COLO829 (cell line): Measurements from ENCODE around the gene SEMA5B.

ENCODE experiments used
- DNase-seq: peaks from one replicate; pipeline ENCODE4 v3.0.0; 2012; ENCODE audit warnings: low spot score

The SEMA5B gene

DNA sequence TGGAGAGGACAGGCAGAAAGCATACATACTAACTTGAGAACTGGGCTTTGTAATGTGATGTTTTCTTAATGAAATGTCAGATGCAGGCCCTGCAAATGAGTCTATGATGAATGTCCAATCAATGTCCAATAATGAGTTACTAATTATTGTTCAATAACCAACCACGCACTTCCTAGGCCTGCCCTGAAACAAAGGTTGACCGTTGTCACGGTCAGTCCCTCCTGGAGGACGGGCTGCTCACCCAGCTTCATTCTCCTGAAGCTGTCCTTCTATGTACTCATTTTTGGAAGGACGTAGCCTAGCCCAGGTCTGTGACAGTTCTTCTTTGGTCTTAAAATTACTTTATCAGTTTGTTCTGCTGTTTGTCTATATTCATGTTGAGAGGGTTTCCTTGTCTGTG is 30.9 kb upstream of the SEMA5B start:
- DNase-seq, result no peak

DNA sequence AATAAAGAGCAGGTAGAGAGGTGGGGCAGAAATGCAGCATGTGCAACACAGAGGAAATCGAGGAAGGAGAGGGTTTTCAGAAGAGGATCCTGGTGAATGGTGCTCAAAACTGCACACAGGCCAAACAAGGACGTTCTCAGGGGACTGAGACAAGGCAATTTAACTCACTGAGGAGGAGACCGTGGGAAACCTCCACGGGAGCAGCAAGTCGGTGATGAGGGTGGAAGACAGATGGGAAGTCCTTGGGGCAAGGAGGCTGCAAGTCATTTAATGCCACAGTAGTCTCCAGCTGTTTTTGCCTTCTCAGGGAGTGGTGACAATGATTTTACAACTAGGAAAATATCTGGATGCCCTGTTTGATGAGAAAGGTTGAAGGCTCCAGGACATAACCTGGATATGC is 27.8 kb upstream of the SEMA5B start:
- DNase-seq, result no peak

DNA sequence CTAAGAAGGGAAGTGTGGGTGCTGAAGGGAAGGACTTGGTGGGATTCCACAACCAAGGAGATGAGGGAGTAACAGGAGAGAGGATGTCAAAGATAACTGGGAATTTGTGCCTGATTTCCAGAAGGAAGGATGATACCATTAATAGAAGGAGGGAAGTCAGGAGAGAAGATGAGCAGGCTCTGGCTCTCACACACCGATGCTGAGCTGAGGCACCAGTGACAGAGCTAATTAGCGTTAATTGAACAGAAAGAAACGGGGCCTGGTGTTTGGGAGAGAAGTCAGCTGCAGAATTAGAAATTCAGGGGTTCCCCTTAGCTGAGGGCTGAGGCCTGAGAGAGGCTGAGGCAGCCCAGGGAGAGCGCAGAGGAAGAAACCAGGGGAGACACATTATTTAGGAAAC is 27.4 kb upstream of the SEMA5B start:
- no peak for DNase-seq

DNA sequence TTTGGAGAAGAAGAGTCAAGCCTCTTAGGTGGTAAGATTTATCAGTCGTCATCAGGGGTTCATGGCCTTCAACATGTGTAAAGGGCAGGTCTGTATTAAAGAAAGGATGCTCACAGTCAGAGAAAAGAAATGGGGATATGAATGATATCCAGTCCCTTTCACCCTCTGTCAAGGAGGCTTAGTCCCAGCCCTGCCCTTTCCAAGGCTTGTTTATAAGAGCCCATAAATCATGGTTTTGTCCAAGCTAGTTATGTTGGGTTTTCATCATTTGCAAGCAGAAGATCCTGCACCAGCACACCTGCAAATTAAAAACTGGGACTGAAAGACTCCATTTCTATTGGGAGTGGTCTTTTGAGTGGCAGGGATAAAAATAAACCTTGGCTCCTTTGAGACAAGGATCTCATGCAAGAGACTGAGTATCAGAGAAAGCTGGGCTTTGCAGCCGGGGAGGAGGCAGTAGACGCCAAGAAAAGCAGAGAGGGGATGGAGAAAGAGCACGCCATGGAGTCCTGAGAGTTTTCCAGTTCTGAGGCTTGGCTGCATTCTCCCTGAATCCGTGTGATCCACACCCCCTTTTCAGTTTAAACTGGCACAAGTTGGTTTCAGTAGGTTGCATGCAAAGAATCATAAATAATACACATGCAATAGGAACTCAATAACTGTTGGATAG is 26.7 kb upstream of the SEMA5B start:
- DNase-seq, result no peak

DNA sequence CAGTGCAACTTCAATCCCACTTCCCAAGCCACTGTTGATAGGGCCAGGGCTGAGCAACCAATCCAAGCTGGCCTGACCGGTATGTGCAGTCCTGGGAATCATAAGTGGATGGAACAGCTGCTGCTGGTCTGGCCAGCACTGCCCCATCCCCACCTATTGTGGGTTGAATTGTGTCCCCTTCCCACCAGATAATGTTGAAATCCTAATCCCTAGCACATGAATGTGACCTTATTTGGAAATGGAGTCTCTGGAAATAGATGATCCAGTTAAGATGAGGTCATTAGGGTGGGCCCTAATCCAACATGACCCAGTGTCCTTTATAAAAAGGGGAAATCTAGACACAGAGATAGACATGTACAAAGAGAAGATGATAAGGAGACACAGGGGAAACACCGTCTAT is 25.5 kb upstream of the SEMA5B start:
- no peak for DNase-seq

DNA sequence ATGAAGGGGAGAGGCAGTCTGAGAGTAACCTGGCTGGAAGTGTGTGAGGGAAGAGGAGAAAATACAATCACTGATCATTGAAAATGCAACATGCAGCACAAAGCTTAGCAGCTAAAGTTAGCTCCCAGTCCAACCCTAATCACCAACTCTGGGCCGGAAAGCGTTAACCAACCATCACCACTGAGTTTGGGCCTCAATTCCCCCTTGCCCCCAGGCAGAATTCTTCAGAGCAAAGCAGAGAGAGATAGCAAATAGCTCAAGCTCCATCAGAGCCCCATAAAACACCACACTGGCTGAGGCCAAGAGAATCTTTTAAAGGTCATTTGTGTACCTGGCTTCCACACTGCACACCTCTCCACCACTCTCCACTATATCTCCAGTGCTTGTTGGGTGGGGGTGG is 23.1 kb upstream of the SEMA5B start:
- DNase-seq, result no peak

DNA sequence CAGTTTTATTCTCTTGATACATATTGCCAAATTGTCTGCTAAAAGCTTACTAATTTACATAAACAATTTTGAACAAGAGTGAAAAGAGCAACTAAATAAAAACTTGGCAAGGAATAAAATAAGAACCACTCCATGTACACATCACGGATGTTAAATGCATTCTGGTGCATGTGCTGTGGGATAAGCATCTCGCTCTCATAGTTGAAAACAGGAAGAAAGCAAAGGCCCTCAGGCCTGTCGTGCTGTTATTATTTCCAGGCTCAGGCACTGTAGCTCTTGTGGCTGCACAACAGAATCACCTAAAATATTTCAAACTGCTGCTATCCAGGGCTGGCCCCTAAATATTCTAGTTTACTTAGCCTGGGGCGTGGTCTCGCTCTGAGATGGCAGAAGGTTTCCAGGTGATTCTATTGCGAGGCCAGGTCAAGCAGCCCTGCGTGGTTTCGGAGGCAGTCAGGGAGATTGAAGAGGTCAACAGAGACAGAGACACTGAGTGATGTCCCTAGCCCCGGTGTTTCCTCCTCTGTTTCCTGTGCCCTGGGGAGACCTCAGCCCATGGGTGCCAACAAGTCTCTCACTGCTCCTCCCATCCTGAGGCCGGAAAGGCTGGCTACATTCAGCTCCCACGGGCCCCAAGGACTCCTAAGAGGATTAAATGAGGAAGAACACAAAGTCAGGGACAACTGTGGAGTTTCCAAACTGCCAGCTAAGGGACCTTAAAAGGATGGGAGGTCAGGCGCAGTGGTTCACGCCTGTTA is 21.1 kb upstream of the SEMA5B start:
- DNase-seq, result no peak

DNA sequence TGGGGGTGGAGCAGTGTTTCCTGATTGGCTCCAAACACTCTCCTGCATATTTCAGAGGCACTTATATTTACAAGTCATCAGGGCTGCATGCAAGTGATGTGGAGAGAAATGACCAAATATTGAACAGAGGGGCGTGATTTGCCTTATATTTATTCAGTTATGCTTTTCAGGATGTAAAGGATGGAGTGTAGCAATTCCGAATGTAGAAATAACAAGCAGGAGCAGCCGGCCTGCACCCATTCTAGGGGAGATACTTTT is 19.4 kb upstream of the SEMA5B start:
- no peak for DNase-seq

DNA sequence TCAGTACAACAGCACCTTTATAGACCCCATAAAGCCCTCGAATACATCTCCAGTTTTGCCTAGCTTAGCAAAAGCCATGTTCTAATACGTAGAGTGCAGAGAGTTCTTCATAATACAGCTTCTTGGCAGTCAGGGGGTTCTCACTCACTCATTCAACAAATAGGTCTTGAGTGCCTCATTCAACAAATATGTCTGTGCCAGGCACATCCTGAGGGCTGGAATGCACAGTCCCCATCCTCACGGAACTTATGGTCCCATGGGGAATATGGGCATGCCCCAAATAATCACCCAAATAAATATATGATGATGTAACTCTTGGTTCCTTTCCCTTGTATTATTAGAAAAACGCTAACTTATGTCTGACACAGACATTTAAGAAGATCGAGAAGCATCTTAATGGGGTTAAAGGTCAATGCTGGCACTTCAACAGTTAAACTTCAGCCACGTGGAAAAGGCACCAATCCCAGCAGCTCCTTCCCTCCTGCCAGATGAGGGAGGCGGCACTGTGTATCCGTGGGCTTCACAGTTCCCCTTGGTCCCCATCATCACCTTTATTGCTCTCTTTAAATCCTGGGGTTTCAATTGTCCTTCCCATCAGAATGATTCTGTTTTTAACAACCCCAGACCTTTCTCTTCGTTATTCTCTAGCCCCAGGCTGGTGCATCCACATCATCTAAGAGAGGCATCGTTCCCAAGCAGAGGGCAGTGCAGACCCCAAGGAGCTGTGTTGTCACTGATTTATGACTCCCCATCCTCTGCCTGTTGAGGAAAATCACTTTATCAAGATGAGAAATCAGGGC is 18.9 kb upstream of the SEMA5B start:
- DNase-seq, result no peak

DNA sequence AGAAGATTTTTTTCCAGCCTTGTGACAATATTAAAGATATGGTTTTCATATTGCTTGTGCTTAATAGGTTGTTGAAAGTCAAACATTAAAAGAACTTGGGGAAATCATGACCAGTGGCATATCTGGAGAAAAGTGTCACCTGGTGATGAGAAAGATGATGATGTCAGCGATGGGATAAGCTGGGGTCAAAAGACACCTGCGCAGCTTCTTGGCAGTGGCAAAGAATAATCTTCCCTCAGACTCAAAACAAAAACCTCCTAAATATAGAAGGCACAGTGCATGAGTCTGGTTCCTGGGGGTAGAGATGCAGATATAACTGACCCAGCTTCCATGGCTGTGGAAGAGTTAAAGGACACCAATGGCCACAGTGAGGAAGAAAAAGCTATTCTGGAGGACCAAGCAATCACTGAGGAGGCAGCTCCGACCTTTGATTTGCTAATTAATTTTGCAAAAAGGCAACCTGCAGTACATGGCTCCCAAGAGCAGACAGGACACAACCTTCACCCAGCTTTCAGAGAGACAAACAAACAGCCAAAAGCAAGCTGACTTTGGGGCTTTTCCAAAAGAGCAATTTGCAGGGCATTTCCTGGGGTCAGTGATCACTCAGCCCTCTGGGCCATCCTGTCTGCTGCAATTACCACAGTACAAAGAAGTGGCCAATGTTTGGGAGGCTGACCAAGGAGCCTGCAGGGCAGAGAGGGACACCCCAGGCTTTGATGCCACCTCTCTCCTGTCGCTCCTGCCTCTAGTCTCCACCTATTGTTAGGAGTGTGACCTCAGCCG is 17.6 kb upstream of the SEMA5B start:
- DNase-seq, result no peak

DNA sequence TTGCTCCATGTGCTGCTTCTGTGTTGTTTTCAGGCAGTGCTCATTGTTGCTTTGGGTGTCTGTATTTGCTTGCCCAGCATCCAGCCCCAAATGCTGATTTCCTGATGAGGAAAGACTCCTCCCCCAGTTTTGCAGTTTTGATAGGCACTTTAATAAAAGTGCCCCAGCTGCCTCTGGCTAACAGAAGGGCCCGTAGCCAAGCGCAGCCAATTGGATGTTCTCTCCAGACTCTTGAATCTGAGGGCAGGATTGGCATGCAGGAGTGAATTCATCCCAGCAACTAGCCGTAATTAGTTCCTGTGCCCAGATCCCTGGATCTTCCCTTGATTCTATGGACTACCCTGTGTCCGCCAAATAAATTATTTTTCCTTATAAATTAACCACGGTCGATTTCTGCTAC is 14.8 kb upstream of the SEMA5B start:
- no peak for DNase-seq

DNA sequence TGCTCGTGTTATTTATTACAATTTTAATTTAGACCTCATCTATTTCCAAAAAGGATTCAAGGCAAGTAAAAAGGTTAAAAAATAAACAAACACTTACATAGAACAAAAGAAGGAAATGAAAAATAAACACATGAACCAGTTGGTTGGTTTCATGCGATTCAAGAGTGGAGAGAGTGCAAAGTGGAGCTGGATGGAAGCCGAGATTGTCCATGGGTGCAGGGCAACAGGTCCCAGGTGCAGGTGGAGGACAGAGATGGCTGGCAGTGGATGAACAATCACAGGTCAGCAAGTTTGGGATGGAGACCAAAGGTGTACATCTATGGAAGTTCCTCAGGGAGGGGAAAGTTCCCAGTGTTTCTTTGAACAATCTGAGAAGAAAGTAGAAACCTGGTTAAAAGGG is 11.6 kb upstream of the SEMA5B start:
- no peak for DNase-seq

DNA sequence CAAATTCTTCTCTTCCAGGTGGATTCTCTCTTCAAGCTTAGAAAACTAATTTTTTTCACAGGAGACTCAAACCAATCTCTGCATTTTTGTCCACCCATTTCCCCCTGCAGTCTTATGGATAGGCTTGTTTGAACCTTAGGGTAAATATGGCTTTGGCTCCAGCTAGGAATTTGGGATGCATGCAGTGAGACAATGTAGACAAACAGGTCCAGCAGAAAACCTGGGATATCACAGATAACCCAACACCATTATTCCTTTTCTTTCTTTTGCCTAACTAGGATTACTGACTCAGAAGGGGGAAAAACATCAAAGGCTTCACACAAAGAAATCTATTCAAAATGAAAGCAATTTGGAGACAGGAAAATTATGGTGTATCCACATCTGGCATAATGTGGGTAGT is 11.2 kb upstream of the SEMA5B start:
- DNase-seq, result no peak

DNA sequence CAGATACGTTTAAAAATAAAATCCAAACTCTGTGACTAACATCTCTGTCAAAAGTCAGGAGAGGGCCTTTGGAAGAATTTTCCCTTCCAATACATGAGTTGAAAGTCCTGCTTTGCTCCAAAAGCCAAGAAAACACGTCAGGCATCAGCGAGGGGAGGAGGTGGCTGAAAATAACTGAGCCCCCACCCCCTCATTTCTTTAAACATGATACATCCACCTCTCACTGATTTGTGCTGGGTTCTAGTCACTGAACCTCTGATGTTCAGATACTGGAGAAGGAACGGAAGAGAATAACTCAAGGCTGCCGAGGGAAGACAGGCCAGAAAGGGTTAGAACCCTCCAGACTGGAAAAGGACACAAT is 9.4 kb upstream of the SEMA5B start:
- no peak for DNase-seq

DNA sequence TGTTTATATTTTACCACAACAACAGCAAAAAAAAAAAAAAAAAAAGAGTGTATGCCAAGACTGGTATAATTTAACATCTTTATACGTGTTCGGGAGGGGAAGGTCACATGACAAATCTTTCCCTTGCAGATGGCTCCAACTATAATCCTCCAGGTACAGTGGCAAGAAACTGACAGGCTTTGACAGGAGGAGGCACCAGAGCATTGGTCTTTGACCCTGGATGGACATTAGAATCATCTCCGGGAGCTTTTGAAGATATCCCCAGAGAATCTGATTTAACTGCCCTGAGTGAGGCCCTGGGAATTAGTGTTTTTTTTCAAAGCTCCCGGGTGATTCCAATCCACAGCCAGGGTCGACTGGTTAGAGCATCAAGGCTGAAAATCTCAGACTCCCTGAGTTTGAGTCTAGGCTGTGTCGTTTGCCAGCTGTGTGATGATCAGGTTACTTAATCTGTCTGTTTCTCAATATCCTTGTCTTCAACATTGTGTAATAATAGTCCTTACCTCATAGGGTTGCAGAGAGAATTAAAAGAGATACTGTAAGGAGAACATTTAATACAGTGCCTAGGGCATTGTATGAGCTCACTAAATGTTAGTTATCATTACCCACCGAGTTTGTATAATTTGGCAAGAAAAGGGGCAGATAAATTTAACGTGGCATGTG is 8.9 kb upstream of the SEMA5B start:
- DNase-seq, result no peak

DNA sequence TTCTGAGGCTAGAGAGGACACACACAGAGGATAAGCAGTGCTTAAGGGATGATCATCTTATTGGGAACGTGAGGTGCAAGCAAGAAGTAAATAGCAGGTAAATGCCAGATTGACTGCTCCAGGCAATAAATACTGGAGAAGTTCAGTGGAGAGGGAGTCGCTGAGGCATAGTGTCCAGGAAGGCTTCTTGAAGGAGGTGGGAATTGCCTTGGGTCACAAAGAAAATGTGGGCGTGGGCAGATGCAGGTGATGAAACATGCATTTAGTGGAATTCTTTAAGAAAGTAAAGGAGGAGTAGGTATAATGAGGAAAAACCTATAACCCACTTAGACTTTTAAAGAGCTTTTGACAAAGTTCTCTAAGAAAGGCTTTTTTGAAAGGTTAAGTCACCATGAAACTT is 7.4 kb upstream of the SEMA5B start:
- DNase-seq, result no peak

DNA sequence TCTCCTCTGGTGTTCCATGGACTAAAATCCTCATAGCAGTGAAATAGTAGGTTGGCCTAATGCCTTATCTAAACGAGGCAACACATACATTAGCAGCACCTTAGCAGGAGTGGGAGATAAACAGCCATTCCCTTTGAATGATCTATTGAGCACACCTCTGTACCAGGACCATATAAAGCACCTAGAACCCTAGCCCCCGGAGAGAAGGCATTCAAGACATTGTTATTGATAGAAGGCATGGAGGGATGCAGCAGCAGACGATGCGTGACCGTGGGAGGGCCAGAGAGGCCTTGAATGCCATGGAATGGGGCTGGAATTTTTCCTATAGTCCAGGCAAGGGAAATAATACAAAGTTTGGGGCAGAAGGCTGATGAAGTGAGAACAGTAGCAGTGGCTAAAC is 6.6 kb upstream of the SEMA5B start:
- no peak for DNase-seq

DNA sequence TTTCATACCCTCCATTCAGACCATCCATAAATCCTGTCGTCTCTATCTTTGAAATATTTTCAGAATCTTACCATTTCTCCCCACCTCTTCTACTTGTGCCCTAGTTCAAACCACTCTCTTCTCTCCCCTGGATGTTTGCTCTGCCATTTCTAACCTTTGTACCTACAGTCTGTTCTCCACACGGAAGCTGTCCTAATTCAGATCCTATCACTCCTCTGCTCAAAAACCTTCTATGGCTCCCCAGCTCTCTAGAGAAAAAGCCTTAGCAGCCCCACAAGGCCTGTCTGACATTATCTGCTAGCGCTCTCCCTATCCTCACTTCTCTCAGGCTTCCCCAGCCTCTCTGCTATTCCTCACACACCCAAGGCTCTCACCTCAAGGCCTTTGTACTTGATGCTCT is 4.5 kb upstream of the SEMA5B start:
- DNase-seq, result no peak

DNA sequence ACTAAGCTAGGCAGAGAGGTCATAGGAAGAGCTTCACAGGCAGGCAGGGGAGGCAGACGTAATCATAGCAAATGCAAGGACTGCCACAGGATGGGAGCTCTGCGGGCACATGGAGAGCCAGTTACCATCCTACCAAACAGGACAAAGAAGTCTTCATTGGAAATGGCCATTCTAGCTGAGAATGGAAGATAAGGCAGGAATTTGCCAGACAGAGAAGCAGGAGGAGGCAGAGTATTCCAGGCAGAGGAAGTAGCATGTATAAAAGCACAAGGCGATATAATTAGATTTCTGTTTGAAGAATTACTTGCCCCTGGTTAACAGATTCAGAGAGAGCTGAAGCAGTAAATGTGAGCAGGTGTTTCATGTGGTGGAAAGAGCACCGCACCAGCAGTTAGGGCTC is 3.5 kb upstream of the SEMA5B start:
- DNase-seq, result no peak

DNA sequence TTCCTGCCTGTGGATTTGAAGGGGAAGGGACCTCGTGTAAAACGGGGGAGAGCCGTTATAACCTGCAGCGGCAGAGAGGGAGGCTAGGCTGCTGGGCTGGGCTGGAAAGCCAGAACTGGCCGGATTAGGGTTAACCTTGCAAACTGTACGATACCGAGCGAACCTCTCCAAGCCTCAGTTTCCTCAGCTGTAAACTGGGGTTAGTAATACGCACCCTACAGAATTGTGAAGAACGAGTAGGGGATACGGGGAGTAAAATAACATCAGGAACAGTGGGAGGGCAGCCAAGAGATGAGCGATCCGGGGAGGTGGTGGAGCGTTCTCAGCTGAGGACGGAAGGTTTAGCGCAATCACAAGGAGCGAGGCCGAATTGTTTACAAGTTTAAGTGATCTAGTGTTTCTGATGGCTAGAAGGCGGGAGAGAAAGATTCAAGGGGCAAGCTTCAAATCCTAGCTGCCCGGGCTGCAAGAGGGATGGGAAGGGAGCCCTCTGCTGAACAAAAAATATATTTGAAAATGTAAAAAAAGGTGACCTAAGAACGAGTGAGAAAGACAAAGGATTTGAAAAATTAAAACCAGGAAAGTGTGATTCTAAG is 768 bp upstream of the SEMA5B start:
- peak; percentile 90 for DNase-seq

DNA sequence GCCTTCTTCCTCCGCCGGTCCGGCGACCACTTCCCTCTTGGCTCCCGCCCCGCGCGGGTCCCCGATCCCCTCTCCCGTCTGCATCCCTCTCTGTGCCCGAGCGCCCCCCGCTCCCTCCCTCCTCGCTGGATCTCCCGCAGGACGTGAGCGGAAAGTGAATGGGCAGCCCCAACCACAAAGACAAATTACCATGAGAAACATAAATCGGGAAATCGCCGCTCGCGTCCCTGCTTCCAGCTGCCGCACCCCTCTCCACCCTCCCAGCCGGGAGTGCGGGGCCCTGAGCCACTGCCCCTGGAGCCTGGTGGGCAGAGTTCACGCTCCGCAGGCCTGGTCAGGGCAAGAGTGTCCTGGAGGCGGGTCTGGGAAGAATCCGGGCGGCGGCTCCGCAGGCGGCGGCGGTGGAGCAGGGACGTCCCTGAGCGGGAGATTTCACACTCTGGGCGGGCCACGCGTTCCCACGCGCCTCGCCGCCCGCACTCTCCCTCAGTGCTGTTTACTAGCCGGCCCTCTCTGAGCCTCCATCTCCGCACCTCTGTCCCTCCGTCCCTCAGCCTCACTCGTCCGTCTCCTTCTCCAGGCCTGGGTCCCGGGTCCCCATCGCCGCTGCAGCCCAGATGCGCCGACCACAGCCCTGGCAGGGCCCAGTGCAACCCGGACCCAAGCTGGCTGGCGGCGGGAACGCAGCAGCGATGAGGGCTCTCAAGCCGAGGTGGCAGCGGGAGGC is 835 bp downstream of the SEMA5B start:
- no peak for DNase-seq
